NCI-H2081 treated with DMSO at 0.1 percent for 48 hours (cell line): ENCODE results near the gene SRPK2.
"Not testable (repeated sequence)": the region's sequence is repeated elsewhere in the genome, so short reads cannot be mapped to it uniquely, and the experiment has no call there.

Experiments
- DNase-seq: peaks from one replicate; lab custom pipeline; 2025; lab: John Stamatoyannopoulos, UW

The SRPK2 gene

DNA sequence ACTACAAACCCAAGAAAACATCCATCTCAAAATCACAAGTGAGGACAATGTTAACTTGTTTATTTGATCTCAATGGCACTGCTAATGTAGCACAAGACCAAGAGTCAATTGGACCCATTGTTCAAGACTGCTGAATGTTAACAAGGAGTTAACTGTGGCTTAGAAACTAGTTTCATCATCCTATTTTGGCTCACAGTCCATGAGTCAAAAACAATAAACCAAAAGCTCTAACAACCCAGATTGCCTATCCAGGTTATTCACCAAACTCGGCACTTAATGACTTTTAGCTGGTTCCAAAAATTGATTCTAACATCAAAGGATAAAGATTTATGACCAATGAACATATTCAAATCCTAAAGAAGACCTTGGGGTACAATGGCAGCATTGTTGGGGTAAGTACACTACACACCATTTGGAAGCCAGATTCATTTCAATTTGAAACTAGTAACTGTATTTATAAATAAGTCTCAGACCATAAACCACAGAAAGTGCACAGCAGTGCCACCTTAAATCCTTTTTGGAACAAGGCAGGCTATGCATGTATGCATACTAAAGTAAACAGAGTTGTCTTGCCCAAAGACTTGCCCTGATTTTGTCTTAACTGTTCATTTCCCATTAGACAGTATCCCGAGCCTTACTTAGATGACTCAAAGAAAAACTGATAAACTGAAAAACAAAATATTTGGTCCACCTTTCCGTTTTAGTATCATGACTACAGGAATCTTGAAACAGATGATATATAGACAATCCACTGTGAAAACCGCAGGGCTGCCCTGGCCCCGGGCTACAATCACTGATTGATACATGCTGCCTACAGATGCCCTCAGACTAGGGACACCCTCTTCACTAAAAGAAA is 84.5 kb downstream of the SRPK2 start:
- DNase-seq = no peak

DNA sequence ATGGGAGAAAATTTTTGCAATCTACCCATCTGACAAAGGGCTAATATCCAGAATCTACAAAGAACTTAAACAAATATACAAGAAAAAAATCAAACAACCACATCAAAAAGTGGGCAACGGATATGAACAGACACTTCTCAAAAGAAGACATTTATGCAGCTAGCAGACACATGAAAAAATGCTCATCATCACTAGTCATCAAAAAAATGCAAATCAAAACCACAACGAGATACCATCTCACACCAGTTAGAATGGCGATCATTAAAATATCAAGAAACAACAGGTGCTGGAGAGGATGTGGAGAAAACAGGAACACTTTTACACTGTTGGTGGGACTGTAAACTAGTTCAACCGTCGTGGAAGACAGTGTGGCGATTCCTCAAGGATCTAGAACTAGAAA is 88.1 kb downstream of the SRPK2 start:
- not testable (repeated sequence) for DNase-seq

DNA sequence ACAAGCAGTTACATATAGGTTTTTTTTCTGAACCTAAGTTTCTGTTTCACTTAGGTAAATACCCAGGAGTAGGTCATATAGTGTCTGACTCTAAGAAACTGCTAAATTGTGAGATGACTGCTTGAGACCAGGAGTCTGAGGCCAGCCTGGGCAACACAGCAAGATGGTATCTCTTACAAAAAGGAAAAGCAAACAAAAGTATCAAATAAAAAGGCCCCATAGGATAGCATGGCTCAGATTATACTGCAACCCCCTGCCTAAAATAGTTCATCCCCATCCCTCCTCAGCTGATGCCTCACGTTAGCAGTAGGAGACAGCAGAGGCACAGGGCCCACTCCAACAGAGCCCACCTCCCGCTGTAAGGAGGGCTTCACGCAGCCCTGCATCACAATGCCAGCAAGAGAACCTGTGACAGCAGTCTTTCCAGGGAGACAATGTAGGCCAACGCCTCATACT is 90.3 kb downstream of the SRPK2 start:
- no peak for DNase-seq

- no peak for DNase-seq
These were observed 90.7 kb downstream of the SRPK2 start for GRCh38 chr7:105297985-105298384.

GRCh38 chr7:105297309-105297708 is 91.4 kb downstream of the SRPK2 start:
- DNase-seq = no peak

DNA sequence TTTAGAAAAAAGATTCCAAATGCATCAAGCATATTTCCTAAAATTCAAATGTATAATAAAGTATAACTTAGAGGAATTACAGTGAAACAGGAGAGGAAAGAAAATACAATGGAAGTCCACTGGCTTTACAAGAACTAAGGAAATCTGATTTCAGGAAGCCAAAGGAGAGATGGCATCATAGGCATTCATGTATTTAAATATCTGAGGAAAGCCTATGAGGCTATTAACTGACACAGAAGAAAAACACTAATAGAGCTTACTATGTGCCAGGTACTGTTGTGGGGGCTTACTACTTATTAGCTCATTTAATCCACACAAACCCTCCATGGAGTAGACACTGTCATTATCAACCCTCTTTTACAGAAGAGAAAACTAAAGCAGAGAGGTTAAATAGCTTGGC is 92.2 kb downstream of the SRPK2 start:
- DNase-seq = no peak

DNA sequence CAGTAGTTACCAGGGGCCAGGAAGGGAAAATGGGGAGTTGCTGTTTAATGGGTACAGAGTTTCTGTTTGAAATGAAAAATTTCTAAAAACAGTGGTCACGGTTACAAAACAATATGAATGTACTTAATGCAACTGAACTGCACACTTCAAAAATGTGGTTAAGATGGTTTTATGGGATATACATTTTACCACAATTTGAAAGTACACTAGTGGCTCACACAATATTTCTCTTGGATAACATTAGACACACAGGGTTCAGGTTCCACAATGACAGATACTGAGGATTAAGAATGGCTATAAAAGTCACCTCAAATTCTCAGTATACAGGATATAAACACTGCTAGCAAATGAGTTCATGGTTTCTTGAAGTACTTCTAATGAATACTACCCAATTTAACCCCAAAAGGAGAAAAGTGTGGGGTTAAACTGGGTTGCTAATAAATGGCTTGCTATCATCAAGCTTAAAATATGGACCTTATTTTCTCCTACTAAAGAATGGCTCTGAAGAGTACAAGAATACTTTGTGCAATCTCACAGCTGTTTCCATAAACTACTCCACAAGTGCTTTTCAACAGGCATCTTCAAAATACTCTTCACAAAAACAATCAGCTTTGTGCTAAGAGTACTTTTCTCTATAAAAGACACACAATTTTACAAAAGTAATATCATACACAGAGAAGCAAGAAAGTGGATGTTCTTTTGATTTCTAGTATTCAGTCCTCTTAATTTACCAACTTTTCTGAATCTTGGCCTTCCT is 92.9 kb downstream of the SRPK2 start:
- no peak for DNase-seq

DNA sequence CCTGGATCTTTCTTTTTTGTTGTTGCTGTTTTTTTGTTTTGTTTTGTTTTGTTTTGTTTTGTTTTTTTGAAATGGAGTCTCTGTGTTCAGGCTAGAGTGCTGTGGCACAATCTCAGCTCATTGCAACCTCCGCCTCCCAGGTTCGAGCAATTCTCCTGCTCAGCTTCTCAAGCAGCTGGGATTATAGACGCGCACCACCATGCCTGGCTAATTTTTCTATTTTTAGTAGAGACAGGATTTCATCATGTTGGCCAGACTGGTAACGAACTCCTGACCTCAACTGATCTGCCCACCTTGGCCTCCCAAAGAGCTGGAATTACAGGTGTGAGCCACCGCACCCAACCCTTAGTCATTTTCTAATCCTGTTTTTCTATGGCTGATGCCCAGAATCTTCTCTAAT is 94.2 kb downstream of the SRPK2 start:
- DNase-seq = not testable (repeated sequence)

DNA sequence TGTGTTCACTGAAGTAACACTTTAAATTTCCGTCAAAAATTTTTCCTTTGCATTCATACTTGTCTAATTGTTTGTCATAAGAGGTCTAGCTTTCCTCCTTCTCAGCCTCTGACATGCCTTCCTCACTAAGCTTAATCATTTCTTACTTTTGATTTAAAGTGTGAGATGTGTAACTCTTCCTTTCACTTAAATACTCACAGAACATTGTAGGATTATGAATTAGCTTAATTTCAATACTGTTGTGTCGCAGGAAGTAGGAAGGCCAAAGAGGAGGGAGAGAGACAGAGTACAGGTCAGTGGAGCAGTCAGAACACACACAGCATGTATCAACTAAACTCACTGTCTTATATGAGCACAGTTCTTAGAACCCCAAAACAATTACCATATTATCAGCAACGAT is 99.0 kb downstream of the SRPK2 start:
- no peak for DNase-seq

DNA sequence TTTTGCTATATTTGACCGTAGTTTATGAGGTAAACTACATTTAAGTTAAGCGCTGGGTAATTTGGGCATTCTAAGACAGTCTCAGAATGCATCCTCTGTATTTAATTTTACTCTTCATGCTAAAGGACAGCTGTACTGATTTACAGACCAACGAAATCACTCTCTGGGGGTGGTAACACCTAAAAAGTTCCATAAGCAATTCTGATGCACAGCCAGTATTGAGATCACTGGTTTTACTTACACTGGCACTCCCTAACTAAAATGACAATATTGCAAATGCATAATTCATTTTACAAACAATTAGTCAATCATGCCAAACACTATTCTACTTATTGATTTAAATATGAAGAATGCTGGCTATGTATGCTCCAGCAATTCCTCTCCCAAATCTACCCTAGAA is 102.3 kb downstream of the SRPK2 start:
- DNase-seq = no peak

- DNase-seq = no peak
These were observed 103.4 kb downstream of the SRPK2 start for GRCh38 chr7:105285118-105285874.

- no peak for DNase-seq
These were observed 104.7 kb downstream of the SRPK2 start for GRCh38 chr7:105284014-105284413.

GRCh38 chr7:105281966-105282365 is 106.8 kb downstream of the SRPK2 start:
- DNase-seq = no peak

DNA sequence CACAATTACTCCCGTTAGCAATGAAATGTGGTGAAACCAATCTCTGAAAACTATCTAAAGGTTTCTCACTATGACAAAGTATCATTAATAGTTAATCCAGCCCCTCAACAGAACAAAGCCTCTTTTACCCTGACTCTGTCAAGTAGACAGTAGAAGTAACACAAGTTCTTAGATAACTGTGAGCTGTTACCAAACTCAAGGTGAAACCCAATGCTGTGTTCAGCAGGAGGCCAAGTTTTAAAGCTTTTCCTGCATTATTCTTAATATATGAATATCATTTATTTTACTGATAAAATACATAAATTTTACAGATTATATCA is 109.1 kb downstream of the SRPK2 start:
- no peak for DNase-seq

- DNase-seq = no peak
These were observed 109.6 kb downstream of the SRPK2 start for GRCh38 chr7:105278973-105279687.

- DNase-seq = no peak
These were observed 110.2 kb downstream of the SRPK2 start for GRCh38 chr7:105278565-105278964.

DNA sequence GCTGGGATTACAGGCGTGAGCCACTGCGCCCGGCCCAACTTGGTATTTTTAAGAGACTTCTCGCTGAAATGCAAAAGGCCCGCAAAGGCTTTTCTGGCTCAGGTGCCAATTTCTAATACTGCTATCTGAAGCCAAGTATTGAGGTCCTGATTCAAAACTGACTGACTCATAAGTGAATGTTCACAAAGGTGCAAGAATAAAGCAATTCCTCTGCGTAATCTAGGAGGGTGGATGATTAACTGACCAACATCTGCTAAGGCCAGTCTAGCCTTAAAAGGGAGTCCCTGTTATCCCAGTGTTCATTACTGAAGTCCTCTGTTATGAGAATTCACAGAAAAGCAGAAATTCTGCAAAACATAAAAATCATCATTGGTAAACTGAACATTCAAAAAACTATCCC is 111.4 kb downstream of the SRPK2 start:
- DNase-seq = no peak

GRCh38 chr7:105270117-105270516 is 118.6 kb downstream of the SRPK2 start:
- DNase-seq = no peak

- DNase-seq = no peak
These were observed 119.3 kb downstream of the SRPK2 start for GRCh38 chr7:105269397-105269796.

GRCh38 chr7:105268511-105269392 is 120.0 kb downstream of the SRPK2 start:
- DNase-seq = peak; percentile 27

DNA sequence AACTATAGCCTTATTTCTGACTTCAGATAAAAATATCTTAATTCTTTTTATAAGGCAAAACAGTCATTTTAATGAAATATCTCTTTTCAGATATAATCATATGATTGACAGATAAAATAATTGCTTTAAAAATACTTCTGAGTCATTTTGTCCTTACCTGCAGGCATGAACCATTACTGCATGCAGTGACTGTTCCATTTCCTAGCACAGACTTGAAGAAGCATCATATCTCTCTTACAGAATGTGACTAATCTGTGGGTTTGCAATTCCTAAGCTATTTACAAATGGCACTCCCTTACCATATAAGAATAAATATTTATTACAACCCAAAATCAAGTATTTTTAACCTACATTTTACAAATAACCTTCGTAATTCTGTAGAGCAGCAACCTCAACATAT is 120.7 kb downstream of the SRPK2 start:
- DNase-seq = no peak
